Nasal cavity respiratory epithelium epithelial cell of viscerocranial mucosa (primary cell): ENCODE measurements around the gene LYRM4. TPM values are rescaled to one million over a fixed set of nuclear protein-coding genes. Genes with fewer than 3 reads are reported as not detected.

Experiments used
- total RNA-seq: library from RNA; depleted of rRNA; stranded (reverse); fragments of >200 nt; gene quantifications from 2 replicates; pipeline ENCODE4 v1.2.3, GENCODE V29; 2014

LYRM4 gene
- 8.5 and 11.6 TPM in 2 replicates for total RNA-seq

DNA sequence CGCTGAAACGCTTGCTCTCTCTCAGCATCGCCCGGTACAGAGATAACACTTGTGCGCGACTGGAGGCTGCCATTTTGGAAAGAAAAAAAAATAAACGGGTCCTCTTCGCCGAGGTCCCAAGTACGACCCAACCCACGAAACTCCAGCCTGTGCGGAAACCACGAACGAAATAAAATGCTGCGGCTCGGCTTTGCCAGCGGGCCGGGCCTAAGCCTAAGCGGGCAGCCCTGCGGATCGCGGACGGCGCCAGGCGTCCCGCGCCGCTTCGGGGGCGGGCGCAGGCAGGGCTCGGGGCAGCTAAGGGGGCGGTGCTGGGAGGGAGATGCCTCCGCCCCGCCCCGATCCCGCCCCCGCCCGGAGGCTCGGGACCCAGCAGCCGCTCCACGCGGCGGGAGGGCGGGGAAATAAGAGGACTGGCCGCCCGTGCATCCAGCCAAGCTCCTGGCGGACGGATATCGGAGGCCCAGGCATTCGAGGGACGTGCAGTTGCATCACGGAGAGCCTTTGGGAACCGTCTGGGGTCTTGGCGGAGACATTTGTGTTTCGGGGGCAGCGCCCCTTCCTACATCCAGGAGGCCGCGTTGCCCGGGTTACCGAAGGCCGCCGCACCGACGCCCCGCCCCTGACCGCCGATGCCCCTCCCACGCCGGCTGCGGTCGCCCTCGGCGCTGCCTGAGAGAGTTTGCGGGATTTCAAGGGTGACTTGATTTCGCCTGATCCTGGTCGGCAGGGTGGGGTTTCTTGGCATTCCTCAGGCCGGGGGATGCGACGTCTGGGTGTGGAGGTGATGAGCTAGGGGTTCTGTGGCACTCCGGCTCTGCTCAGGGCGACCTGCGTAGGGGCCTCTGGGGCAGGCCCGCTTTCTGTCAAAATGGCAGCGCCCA is at the start of gene LYRM4, which contains the start of gene FARS2:
Gene LYRM4, minus strand, starts transcription at position 290 of the 884 bp plus-strand sequence. Its CDS starts 217 bp downstream, at position 73.
Gene FARS2, plus strand, starts transcription at position 853 of the 884 bp plus-strand sequence.

DNA sequence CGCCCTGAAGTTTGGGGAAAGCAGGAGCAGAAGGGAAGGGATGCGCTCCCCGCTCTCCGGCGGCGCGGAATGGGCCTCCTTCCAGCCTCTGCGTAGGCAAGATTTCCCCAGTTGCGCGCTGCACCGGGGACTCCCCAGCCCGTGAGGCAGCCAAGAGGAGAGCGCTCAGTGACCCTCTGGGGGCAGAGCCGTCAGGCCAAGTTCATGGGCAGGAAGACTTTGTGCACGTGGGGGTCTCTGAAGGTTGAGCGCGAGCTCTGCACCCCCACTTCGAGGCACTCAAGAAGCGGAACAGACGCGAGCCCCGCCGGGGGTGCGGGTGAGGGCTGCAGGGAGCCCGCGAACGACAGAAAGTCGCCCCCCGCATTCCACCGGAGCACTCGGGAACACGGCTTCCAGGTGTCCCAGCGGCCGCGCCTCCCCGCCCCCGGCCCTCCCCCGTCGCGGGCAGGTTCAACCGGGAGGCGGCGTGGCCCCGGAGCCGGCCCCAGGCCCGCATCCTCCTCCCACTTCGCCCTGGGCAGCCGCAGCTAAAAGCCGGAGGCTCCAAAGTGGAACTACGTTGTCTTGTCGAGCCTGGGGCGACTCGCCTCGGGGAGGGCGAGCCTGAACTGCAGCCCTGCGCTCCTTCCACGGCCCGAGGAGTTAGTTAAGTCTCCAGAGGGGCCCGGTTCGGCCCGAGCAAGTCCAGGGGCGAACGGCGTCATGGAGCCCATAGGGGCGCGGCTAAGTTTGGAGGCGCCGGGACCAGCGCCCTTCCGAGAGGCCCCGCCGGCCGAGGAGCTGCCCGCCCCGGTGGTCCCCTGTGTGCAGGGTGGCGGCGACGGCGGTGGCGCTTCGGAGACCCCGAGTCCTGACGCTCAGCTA is 175.7 kb downstream of the LYRM4 start, which contains the start of gene PPP1R3G:
Gene PPP1R3G, plus strand, starts transcription at position 561 of the 867 bp plus-strand sequence. Its CDS starts 145 bp downstream, at position 706.

Other genes with a start within 250 kb of the LYRM4 start
- 0.34 and 0.93 TPM in 2 replicates for gene PPP1R3G, start 175.6 kb downstream of the LYRM4 start, total RNA-seq
- gene FARS2, start 563 bp upstream of the LYRM4 start, total RNA-seq, result 17.8 and 27.3 TPM in 2 replicates